Tibial nerve (tissue), 4 donors: ENCODE measurements around the gene LYPD6B.

Source experiments
- CTCF ChIP-seq, 5 experiments: fragments of 200-600 bp in 3 of 5; fragments of 450-650 bp in 2 of 5; sonication (generic) in 3 of 5; IDR thresholded peaks; one replicate each; pipeline ENCODE4 v1.5.1; 2016 to 2019; ENCODE audit warnings: antibody characterized with exemption in 5 of 5, mild to moderate bottlenecking in 3 of 5, moderate library complexity in 2 of 5
- EP300 ChIP-seq, 2 donors: sonication (generic); formaldehyde crosslinking; IDR thresholded peaks; one replicate each; pipeline ENCODE4 v1.6.1; 2017; ENCODE audit warnings: antibody characterized with exemption in 2 of 2, mild to moderate bottlenecking in 1 of 2
- POLR2A ChIP-seq, 2 donors: fragments of 450-650 bp; IDR thresholded peaks; one replicate each; pipeline ENCODE4 v1.6.1; 2017; ENCODE audit warnings: antibody characterized with exemption in 2 of 2, mild to moderate bottlenecking in 2 of 2, moderate library complexity in 2 of 2

GRCh38 chr2:148996805-148997204 lies 41.7 kb upstream of the LYPD6B start:
- TF ChIP-seq CTCF (IDR thresholded peaks at IDR 0.05) (no peak), POLR2A (IDR thresholded peaks at IDR 0.05) (no peak), EP300 (IDR thresholded peaks at IDR 0.05) (no peak)
